GM19023 (cell line): ENCODE results near the gene UBE2N.

Experiments used
- ATAC-seq: cut with Tn5 transposase; IDR thresholded peaks from one replicate; pipeline ENCODE4 v1.9.1; 2021; ENCODE audit warnings: mild to moderate bottlenecking, moderate library complexity; ENCODE audit not compliant: unreplicated experiment

The UBE2N gene

DNA sequence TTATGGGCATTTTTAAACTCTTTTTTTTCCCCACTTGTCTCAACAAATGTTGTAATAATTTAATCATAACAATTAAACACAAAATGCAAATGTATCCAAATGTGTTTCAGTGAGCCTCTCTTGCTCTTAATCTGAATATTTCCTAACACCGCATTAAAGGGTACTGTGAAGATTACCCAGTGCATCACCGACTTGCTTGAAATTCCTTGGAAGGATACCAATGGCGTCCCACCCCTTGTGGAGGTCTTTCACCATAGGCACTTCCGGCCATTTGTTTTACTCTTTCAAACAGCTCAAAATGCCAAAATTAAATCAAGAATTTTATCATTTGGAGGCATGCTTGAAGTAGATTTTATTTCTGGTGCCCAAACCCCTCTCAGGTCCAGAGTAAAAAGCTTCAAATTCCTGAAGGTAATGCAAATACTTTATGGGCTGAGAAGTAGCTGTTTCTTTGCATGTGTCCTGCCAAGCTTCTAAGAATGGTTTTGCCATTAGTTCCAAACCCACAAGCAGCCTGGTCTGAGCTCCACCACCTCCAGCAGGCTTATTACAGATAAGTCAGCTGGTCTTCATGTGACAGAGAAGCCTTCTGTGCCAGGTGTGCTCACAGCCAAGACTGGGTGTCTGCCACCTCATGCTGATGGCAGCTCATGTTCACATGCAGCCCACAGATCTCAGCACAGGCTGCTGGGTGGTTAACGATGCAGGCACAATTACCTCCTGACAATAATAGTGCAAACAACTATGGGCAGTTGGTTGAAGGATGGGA, 80.4 kb downstream of the UBE2N start:
- no peak for ATAC-seq

GRCh38 chr12:93360688-93361087, 81.1 kb downstream of the UBE2N start:
- no peak for ATAC-seq

GRCh38 chr12:93358821-93359220, 82.9 kb downstream of the UBE2N start:
- no peak for ATAC-seq

DNA sequence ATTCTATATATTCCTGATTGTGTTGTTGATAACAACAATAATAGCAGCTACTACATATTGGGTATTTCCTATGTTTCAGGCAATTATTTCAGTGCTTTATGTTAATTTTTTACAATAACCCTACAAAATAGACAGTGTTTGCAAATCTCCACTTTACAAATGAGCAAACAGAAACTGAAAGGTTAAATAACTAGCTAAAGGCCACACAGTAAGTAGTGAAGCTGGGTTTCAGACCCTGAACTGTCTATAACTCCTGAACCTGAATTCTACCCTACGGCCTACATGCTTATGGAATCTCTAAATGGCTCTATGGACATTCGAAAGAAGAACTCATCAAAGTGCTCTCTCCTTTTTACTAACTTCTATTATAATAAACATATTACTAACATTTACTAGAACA, 83.7 kb downstream of the UBE2N start:
- peak; percentile 71 for ATAC-seq

GRCh38 chr12:93356214-93356613, 85.5 kb downstream of the UBE2N start:
- ATAC-seq: no peak
